GM19025 (cell line): ENCODE results near the gene RBM12.

Source experiments
- ATAC-seq: cut with Tn5 transposase; IDR thresholded peaks from one replicate; pipeline ENCODE4 v1.9.1; 2021; ENCODE audit warnings: mild to moderate bottlenecking, low read depth, moderate library complexity; ENCODE audit not compliant: unreplicated experiment

RBM12 gene

GRCh38 chr20:35660122-35660937, 4.4 kb downstream of the RBM12 start:
- no peak for ATAC-seq

GRCh38 chr20:35657271-35657670, 7.4 kb downstream of the RBM12 start:
- ATAC-seq: no peak

- ATAC-seq: no peak
Observed at GRCh38 chr20:35654415-35654814, 10.3 kb downstream of the RBM12 start.

GRCh38 chr20:35653893-35654292, 10.8 kb downstream of the RBM12 start:
- no peak for ATAC-seq

GRCh38 chr20:35653430-35653734, 11.3 kb downstream of the RBM12 start:
- ATAC-seq: no peak

GRCh38 chr20:35652641-35653429, 11.9 kb downstream of the RBM12 start:
- ATAC-seq: no peak

GRCh38 chr20:35651958-35652357, 12.7 kb downstream of the RBM12 start:
- ATAC-seq: no peak

- no peak for ATAC-seq
Observed at GRCh38 chr20:35650632-35651031, 14.1 kb downstream of the RBM12 start.

- no peak for ATAC-seq
Observed at GRCh38 chr20:35648836-35649235, 15.9 kb downstream of the RBM12 start.

- ATAC-seq: no peak
Observed at GRCh38 chr20:35644806-35645205, 19.9 kb downstream of the RBM12 start.

- ATAC-seq: no peak
Observed at GRCh38 chr20:35643045-35643444, 21.7 kb downstream of the RBM12 start.

- no peak for ATAC-seq
Observed at GRCh38 chr20:35641743-35642142, 23.0 kb downstream of the RBM12 start.

GRCh38 chr20:35640724-35641123, 24.0 kb downstream of the RBM12 start:
- ATAC-seq: no peak

GRCh38 chr20:35638751-35639150, 25.9 kb downstream of the RBM12 start:
- no peak for ATAC-seq

GRCh38 chr20:35637276-35637675, 27.4 kb downstream of the RBM12 start:
- ATAC-seq: no peak

GRCh38 chr20:35636095-35636494, 28.6 kb downstream of the RBM12 start:
- no peak for ATAC-seq

- no peak for ATAC-seq
Observed at GRCh38 chr20:35635652-35636051, 29.0 kb downstream of the RBM12 start.

- no peak for ATAC-seq
Observed at GRCh38 chr20:35632539-35633115, 32.1 kb downstream of the RBM12 start.

GRCh38 chr20:35630636-35631035, 34.1 kb downstream of the RBM12 start:
- ATAC-seq: no peak

GRCh38 chr20:35629427-35630145, 35.1 kb downstream of the RBM12 start:
- no peak for ATAC-seq

- ATAC-seq: no peak
Observed at GRCh38 chr20:35627121-35627520, 37.6 kb downstream of the RBM12 start.
